ENCODE results near the gene COL23A1. TPM values are rescaled to one million over a fixed set of nuclear protein-coding genes. Genes with fewer than 3 reads are reported as not detected.
"Not testable (repeated sequence)": the region's sequence is repeated elsewhere in the genome, so short reads cannot be mapped to it uniquely, and the experiment has no call there.

Gene COL23A1
- total RNA-seq, 1 donor from 2014 or later = 0.40 TPM

GRCh38 chr5:178199581-178200434, 390.4 kb downstream of the COL23A1 start:
- DNase-seq (ENCODE audit: low read depth) = no peak

- no peak for DNase-seq (ENCODE audit: low read depth)
Measured at GRCh38 chr5:178198706-178199105, 391.5 kb downstream of the COL23A1 start.

- not testable (repeated sequence) for DNase-seq (ENCODE audit: low read depth)
Measured at GRCh38 chr5:178198151-178198550, 392.0 kb downstream of the COL23A1 start.

GRCh38 chr5:178196986-178197385, 393.2 kb downstream of the COL23A1 start:
- DNase-seq (ENCODE audit: low read depth) = no peak

- DNase-seq (ENCODE audit: low read depth) = no peak
Measured at GRCh38 chr5:178196281-178196812, 393.8 kb downstream of the COL23A1 start.

GRCh38 chr5:178194026-178194425, 396.2 kb downstream of the COL23A1 start:
- DNase-seq (ENCODE audit: low read depth) = no peak

GRCh38 chr5:178193251-178193809, 396.9 kb downstream of the COL23A1 start:
- DNase-seq (ENCODE audit: low read depth) = no peak

GRCh38 chr5:178192787-178193186, 397.4 kb downstream of the COL23A1 start:
- DNase-seq (ENCODE audit: low read depth) = no peak

- no peak for DNase-seq (ENCODE audit: low read depth)
Measured at GRCh38 chr5:178192244-178192643, 397.9 kb downstream of the COL23A1 start.

- no peak for DNase-seq (ENCODE audit: low read depth)
Measured at GRCh38 chr5:178191661-178192060, 398.5 kb downstream of the COL23A1 start.

- DNase-seq (ENCODE audit: low read depth) = no peak
Measured at GRCh38 chr5:178189433-178189832, 400.8 kb downstream of the COL23A1 start.

Other genes with a start within 250 kb of the COL23A1 start
- 13.7 and 32.8 TPM in 2 replicates for gene CLK4, start 36.7 kb upstream of the COL23A1 start, total RNA-seq
- 6.3 and 15.0 TPM in 2 replicates for gene ZNF354A, start 140.3 kb upstream of the COL23A1 start, total RNA-seq

Measured in renal cortical epithelial cell (primary cell).